Esophagus squamous epithelium (tissue), 4 donors: Measurements from ENCODE around the gene SAMD5.

ENCODE experiments used
- CTCF ChIP-seq, 6 experiments: fragments of 450-650 bp in 4 of 6; fragments of 200-600 bp in 2 of 6; sonication (generic) in 2 of 6; IDR thresholded peaks; one replicate each; pipeline ENCODE4 v1.5.1; 2016 to 2019; ENCODE audit warnings: antibody characterized with exemption in 6 of 6, mild to moderate bottlenecking in 4 of 6, moderate library complexity in 4 of 6
- POLR2A ChIP-seq, 4 donors: fragments of 450-650 bp; IDR thresholded peaks; one replicate each; pipeline ENCODE4 v1.6.1; 2017; ENCODE audit warnings: antibody characterized with exemption in 4 of 4, mild to moderate bottlenecking in 4 of 4, moderate library complexity in 3 of 4

GRCh38 chr6:147618457-147618856, 110.0 kb downstream of the SAMD5 start:
- no peak for TF ChIP-seq POLR2A (IDR thresholded peaks at IDR 0.05)
- TF ChIP-seq CTCF (IDR thresholded peaks at IDR 0.05), result no peak
